ENCODE data around the gene SLC2A2.

SLC2A2 gene

GRCh38 chr3:170962411-170962810, 64.1 kb downstream of the SLC2A2 start:
- no peak for DNase-seq (ENCODE audit: extremely low read depth, low read depth)
- H3K4me3 ChIP-seq (replicated peaks; ENCODE audit: low read depth, low read length): no peak overlapping the region
- no peak for TF ChIP-seq CTCF (IDR thresholded peaks at IDR 0.05; ENCODE audit: low read depth, low read length, missing control alignments)

GRCh38 chr3:170961616-170962400, 64.7 kb downstream of the SLC2A2 start:
- no peak overlapping the region for H3K4me3 ChIP-seq (replicated peaks; ENCODE audit: low read depth, low read length)
- peak; percentile 35 for TF ChIP-seq CTCF (IDR thresholded peaks at IDR 0.05; ENCODE audit: low read depth, low read length, missing control alignments)
- peak; percentile 9 for DNase-seq (ENCODE audit: extremely low read depth, low read depth)

GRCh38 chr3:170959457-170959856, 67.1 kb downstream of the SLC2A2 start:
- H3K4me3 ChIP-seq (replicated peaks; ENCODE audit: low read depth, low read length): no peak overlapping the region
- no peak for DNase-seq (ENCODE audit: extremely low read depth, low read depth)
- TF ChIP-seq CTCF (IDR thresholded peaks at IDR 0.05; ENCODE audit: low read depth, low read length, missing control alignments): no peak

- no peak for TF ChIP-seq CTCF (IDR thresholded peaks at IDR 0.05; ENCODE audit: low read depth, low read length, missing control alignments)
- no peak for DNase-seq (ENCODE audit: extremely low read depth, low read depth)
- no peak overlapping the region for H3K4me3 ChIP-seq (replicated peaks; ENCODE audit: low read depth, low read length)
Observed at GRCh38 chr3:170956647-170957046, 69.9 kb downstream of the SLC2A2 start.

GRCh38 chr3:170953736-170954135, 72.8 kb downstream of the SLC2A2 start:
- TF ChIP-seq CTCF (IDR thresholded peaks at IDR 0.05; ENCODE audit: low read depth, low read length, missing control alignments): no peak
- H3K4me3 ChIP-seq (replicated peaks; ENCODE audit: low read depth, low read length): no peak overlapping the region
- DNase-seq (ENCODE audit: extremely low read depth, low read depth): no peak

- no peak for DNase-seq (ENCODE audit: extremely low read depth, low read depth)
- no peak overlapping the region for H3K4me3 ChIP-seq (replicated peaks; ENCODE audit: low read depth, low read length)
Observed at GRCh38 chr3:170953229-170953628, 73.3 kb downstream of the SLC2A2 start.

More at GRCh38 chr3:170953229-170953628, 73.3 kb downstream of the SLC2A2 start:
- no peak for TF ChIP-seq CTCF (IDR thresholded peaks at IDR 0.05; ENCODE audit: low read depth, low read length, missing control alignments)

All from HFF-Myc (cell line).